Measurements from ENCODE around the gene FRS3.
"Not testable (repeated sequence)": the region's sequence is repeated elsewhere in the genome, so short reads cannot be mapped to it uniquely, and the experiment has no call there.

The FRS3 gene

DNA sequence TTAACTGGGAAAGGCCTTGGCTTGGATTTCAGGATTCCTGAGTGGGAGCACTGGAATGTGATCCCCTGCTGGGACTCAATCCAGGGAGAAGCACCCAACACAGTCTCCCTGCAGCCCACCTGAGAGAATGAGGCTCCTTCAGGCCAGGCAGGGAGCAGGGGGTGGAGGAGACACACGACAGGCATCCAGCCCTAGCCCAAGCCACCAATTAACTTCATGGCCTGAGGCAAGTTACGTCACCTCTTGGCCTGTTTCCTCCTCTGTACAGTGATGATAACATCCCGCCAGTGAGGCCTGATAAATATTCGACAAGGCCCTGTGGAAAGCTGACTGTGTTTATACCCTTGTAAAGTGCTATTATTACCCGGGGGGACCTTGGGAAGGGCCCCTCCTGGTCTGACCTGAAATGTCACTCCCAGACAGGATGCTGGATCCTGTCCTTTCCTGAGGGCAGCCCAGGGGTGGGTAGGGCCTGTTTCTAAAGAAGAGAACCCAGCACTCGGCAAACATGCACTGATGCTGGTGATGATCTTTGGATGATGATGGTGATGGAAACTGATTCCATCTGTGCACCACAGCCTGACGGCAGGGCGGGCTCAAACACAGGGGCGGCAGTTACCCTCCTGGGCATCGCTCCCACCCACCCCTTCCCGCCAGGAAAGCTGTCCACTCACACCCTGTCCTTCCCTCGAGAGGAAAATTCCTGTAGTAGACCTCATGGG is 12.4 kb downstream of the FRS3 start:
- DNase-seq, result no peak

- not testable (repeated sequence) for DNase-seq
Measured at GRCh38 chr6:41766043-41766664, 13.5 kb downstream of the FRS3 start.

DNA sequence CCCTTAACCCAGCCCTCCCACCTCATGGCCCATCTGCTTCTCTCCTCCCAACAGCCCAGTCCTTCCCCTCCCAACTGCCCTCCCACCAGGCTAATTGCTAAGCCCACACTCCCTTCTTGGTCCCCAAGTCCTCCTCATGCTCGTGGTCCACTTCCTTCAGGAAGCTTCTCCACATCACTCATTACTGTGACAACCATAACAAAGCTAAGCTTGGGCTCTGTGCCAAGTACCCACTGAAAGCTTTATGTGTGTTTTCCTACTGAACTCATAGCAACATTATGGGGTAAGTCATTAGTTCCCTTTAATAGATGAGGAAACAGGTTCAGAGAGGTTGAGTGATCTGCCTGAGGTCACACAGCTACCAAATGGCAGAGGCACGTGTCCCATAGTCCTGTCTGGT is 16.2 kb downstream of the FRS3 start:
- no peak for DNase-seq

- no peak for DNase-seq
Measured at GRCh38 chr6:41759905-41760579, 19.7 kb downstream of the FRS3 start.

GRCh38 chr6:41759106-41759904 is 20.4 kb downstream of the FRS3 start:
- no peak for DNase-seq

DNA sequence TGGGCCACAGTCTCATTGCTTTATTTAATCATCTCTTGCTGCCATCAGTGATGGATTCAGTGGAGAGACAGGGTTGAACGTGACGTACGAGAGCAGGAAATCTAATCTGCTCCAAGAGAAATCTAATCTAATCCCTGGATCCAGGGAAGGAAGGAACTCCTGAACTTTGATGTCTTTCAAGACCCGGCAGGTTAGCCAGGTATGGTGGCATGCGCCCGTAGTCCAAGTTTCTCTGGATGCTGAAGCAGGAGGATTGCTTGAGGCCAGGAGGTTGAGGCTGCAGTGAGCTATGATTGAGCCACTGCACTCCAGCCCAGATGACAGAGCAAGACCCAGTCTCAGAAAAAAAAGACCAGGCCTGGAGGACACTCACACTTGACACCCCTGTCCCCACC is 21.1 kb downstream of the FRS3 start:
- no peak for DNase-seq

DNA sequence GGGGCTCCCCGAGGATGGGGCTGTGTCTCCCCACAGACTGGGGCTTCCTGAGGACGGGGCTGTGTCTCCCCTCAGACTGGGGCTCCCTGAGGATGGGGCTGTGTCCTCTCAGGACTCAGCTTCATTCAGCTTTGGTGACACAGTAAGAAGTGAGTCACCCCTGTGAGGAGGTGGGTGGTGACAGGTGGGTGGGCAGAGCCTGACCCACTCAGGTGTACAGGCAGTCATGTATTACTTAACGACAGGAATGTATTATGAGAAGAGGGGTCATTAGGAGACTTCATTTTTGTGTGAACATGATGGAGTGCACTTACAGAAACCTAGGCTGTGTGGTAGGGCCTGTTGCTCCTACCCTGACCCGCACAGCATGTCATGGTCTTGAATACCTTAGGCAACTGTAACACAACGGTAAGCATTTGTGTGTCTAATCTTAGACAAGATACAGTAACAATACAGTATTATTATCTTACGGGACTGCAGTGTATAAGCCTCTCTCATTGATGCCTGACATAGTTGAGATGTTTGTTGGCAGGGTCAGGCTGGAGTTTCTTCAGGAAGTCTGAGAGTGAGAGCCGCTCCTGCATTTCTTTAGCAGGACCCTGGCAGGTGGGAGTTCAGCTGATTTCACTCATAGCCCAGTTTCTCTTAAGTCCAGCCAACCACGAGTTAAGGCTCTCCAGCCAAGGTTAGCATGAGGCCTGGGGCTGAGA is 21.6 kb downstream of the FRS3 start:
- no peak for DNase-seq

DNA sequence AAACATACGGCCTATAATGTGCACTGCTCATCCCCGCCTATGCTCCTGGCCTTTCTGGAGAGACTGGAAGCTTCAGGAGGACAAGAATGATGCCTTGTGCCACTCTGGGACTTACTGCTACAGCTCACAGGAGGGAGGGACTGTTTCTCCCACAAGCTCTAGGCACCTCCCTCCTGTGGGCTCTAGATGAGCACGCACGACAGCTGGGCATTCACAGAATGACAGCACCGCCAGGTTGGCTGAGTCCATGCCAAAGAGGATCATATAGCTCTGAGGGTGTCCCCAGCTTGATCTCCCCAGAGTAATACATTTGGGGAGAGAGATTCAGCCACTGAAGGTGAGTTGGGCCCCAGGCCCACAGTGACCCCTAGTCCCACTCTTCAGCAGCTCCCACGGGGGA is 22.4 kb downstream of the FRS3 start:
- no peak for DNase-seq

GRCh38 chr6:41756354-41756753 is 23.3 kb downstream of the FRS3 start:
- DNase-seq, result no peak

DNA sequence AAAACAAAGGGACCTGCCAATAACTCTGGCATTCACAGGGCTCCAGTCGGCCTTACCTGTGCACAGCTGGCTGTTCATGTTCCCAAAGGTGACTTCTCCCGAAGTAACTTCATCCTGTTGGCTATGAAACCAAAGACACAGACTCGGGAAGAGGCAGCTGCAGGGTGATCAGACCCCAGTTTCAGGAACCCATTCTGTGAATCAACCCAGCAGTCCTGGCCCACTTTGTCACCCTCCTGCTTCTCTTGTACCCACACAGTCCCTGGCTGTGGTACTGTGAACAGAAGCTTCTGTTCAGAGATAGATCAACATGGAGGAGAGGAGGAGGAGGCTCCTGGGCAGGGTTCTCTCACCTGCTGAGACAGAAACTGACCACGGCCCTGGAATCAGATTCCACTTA is 23.8 kb downstream of the FRS3 start:
- DNase-seq, result no peak

DNA sequence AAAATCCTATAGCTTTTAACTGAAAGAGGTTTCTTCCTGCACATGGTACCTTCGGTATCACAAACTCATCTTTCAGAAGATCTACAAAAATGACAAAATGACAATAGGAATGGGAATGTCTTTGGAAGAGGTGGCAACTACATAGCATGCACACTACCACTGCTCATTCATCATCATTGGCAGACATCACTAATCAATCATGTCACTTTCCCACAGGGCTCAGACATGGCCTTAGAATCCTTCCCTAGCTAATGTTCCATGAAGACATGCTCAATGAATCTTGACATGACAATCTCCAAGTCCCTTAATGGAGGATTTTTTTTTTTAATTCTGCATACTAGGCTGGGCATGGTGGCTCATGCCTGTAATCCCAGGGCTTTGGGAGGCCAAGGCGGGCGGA is 29.3 kb downstream of the FRS3 start:
- DNase-seq, result no peak

GRCh38 chr6:41748542-41748941 is 31.2 kb downstream of the FRS3 start:
- DNase-seq, result no peak

DNA sequence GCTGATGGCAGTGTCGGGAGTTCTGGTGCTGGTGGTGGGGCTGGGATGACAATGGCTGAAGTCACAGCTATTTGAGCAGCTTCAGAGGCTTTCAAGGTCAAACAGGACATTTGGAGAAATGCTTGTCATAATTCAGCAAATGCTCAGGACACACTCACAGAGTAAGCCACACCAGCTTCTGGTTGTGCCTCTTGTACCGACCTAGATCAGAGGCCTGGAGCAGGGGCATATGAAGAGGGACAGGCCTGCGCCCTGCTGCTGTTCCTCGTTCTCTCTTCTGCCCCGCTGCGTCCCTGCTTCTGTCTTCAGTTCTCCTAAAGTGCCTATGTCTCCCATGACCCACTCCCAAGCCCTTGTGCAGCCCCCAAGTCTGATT is 31.6 kb downstream of the FRS3 start:
- DNase-seq, result no peak

- no peak for DNase-seq
Measured at GRCh38 chr6:41747256-41748101, 32.2 kb downstream of the FRS3 start, which contains the start of gene PGC. PGC (minus strand) TSS chr6:41747397; CDS start chr6:41747334, 63 bp downstream.

DNA sequence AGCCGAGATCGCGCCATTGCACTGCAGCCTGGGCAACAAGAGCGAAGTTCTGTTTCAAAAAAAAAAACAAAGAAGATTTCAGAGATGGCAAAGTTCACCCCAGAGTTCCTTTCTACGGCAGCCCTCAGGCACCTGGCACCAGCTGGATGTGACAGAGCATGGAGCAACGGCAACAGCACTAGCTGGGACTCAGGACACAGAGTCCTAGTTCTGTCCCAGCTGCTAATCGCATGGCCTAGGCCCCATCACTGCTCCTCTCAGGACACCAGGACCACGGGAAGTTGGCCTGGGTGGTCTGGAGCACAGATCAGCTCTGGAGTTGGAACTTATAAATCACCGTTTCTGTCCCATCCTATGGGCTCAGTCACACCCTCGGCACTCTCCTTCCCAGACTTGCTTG is 33.6 kb downstream of the FRS3 start:
- no peak for DNase-seq

- no peak for DNase-seq
Measured at GRCh38 chr6:41744236-41744787, 35.4 kb downstream of the FRS3 start.

DNA sequence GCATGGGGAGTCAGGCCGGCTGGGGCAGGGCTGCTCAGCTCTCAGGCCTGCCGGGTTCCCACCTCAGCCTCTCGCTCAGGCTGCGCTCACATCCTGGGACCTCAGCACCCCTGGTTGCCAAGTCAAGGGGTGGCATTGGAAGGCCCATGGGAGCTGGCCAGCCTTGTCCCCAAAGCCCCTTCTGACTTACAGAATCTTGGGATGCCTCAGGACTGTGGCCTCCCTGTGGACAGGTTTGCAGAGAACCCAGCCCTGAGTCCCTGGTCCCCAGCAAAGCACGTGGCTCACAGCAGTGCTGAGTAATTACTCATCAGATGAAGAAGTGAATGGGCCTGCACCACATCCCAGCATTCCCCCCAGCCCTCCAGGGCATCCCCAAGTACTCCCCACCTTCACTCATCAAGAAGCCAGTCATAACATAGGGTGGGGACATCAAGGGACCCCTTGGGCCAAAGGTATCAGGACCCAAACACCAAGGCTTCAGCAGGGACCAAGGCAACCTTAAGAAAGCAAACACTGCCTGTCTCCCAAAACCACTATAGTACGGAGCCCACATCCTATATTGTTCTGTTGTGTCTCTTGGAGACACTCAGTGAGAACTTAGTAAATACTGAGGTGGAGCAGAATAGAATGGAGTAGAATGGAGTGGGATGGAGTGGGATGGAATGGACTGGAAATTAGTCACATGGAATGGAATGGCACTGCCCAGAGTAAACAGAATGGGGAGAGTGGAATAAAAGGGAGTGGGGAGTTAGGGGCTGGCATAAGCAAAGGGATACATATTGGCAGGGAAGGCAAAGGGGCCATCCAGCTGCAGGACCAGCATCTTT is 36.1 kb downstream of the FRS3 start:
- no peak for DNase-seq

DNA sequence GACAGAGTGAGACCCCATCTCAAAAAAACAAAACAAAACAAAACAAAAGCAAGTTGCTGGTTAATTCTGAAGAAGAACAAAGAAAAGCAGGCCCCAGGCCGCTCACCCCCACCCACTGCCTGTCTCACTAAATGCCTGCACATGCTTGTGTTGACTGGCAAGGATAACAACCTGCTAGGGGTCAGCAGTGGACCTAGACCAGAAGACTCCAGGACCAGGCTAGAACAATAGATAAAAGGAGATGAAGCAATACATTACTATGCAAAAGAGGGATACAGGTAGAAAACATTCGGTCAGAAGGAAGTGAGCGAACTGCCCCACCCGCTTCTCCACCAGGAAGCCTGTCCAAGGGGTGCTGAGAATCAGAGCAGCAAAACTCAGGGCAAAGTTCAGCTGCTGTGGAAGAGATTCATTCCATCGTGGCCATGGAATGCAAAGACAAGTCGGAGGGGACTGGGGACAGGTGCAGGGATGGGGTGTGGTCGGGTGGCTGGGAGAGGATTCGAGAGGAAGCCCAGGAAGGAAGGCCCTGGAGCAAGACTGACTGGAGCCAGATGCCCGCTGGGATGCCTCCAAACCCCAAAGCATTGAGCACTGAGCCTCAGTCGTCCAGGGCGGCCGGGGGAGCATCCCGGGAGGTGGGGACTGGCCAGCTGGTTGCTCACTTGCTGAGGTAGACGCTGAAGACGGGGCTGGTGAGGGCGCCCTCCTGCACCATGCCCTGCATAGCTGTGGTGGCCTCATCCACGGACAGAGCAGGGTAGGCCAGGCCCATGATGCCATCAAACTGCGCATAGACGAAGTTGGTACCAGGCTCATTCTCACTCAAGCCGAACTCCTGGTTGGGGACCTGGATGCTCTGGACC is 37.8 kb downstream of the FRS3 start:
- no peak for DNase-seq

DNA sequence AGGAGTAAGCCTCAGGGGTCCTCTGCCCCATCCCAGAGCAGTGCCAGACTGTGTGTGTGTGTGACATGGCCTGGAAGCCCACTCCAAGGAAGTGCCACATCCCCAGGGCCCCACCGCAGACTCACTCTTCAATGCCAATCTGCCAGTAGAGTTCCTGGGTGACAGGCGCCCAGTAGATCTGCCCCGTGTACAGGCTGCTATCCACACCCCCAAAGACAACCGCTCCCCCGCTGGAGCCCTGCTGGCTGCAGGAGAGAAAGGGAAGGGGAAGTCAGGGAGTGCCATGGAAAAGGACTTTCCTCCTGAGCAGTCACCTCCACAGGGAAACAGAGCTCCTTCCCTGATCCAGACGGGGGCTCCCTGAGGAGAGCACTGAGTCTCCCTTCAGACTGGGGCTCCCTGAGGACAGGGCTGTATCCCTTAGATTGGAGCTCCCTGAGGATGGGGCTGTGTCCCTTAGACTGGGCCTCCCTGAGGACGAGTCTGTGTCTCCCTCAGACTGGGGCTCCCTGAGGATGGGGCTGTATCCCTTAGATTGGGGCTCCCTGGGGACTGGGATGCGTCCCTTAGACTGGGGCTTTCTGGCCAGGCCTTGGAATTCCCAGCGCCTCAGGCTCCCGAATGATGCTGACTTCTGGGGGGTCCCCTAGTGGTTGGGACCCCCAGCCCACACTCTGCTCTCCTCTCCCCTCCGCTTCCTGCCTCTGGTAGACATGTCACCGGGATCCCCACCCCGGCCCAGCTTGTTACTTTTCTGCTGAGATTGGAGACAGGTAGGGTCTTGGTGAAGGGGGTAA is 39.1 kb downstream of the FRS3 start:
- no peak for DNase-seq

Data from CD4-positive, alpha-beta T cell treated with Interleukin-10 for 1 hour (primary cell).